HepG2 (cell line): ENCODE results near the gene DEFB124. TPM values are rescaled to one million over a fixed set of nuclear protein-coding genes. Genes with fewer than 3 reads are reported as not detected.
A peak's percentile ranks its signal among the peaks of the same experiment; 100 is the strongest.

Experiments used
- ASH2L ChIP-seq: fragments of 300-600, 200-600 bp; sonication (generic); IDR thresholded peaks from 2 replicates; pipeline ENCODE4 v1.7.0; 2017; ENCODE audit warnings: low read depth, mild to moderate bottlenecking, moderate library complexity, mixed read lengths, low read length; ENCODE audit not compliant: insufficient read length
- CBX1 ChIP-seq: IDR thresholded peaks from one replicate; pipeline ENCODE4 v1.6.1; 2016; ENCODE audit warnings: antibody characterized with exemption, low read depth
- FOXP4 ChIP-seq: sonication (generic); formaldehyde crosslinking; IDR thresholded peaks from 2 replicates; pipeline ENCODE4 v1.4.0; 2020; ENCODE audit warnings: missing genetic modification reagents
- GMEB1 ChIP-seq: sonication (generic); formaldehyde crosslinking; IDR thresholded peaks from 2 replicates; pipeline ENCODE4 v1.5.1; 2020; ENCODE audit warnings: missing genetic modification reagents, mild to moderate bottlenecking, borderline replicate concordance
- IKZF1 ChIP-seq: fragments of 450-650 bp; IDR thresholded peaks from 2 replicates; pipeline ENCODE4 v1.7.1; 2016
- MTF2 ChIP-seq: sonication (generic); formaldehyde crosslinking; IDR thresholded peaks from 2 replicates; pipeline ENCODE4 v1.5.0; 2020; ENCODE audit warnings: missing genetic modification reagents, borderline replicate concordance
- ONECUT2 ChIP-seq: sonication (generic); formaldehyde crosslinking; IDR thresholded peaks from 2 replicates; pipeline ENCODE4 v1.4.0; 2020; ENCODE audit warnings: missing genetic modification reagents
- REXO4 ChIP-seq: sonication (generic); formaldehyde crosslinking; IDR thresholded peaks from 2 replicates; pipeline ENCODE4 v1.8.0; 2022; ENCODE audit warnings: missing genetic modification reagents, mild to moderate bottlenecking, borderline replicate concordance
- SIX4 ChIP-seq: sonication (generic); formaldehyde crosslinking; IDR thresholded peaks from 2 replicates; pipeline ENCODE4 v1.4.0; 2020; ENCODE audit warnings: missing genetic modification reagents
- UBTF ChIP-seq: sonication (generic); formaldehyde crosslinking; IDR thresholded peaks from 2 replicates; pipeline ENCODE4 v1.4.0; 2020; ENCODE audit warnings: mild to moderate bottlenecking, missing genetic modification reagents
- ZBTB3 ChIP-seq: sonication (generic); formaldehyde crosslinking; IDR thresholded peaks from 2 replicates; pipeline ENCODE4 v1.4.0; 2020; ENCODE audit warnings: low read depth, mild to moderate bottlenecking, moderate library complexity, missing genetic modification reagents, borderline replicate concordance
- ZBTB34 ChIP-seq: sonication (generic); formaldehyde crosslinking; IDR thresholded peaks from 2 replicates; pipeline ENCODE4 v1.8.0; 2022; ENCODE audit warnings: mild to moderate bottlenecking, missing genetic modification reagents
- ZBTB44 ChIP-seq: sonication (generic); formaldehyde crosslinking; IDR thresholded peaks from 2 replicates; pipeline ENCODE4 v1.4.0; 2020; ENCODE audit warnings: missing genetic modification reagents
- ZNF503 ChIP-seq: sonication (generic); formaldehyde crosslinking; IDR thresholded peaks from 2 replicates; pipeline ENCODE4 v1.4.0; 2020; ENCODE audit warnings: missing genetic modification reagents
- ZNF569 ChIP-seq: sonication (generic); formaldehyde crosslinking; IDR thresholded peaks from 2 replicates; pipeline ENCODE4 v1.5.0; 2020; ENCODE audit warnings: mild to moderate bottlenecking, missing genetic modification reagents, moderate library complexity, borderline replicate concordance
- ZNF644 ChIP-seq: IDR thresholded peaks from 2 replicates; pipeline ENCODE4 v1.6.1; 2016; ENCODE audit warnings: low read depth
- polyA plus RNA-seq, 8 experiments: library from polyadenylated mRNA; depleted of rRNA in 3 of 8; stranded (reverse) in 7 of 8; unstranded in 1 of 8; fragments of >200 nt; fragmentation: Illumina TruSeq in 4 of 8; extraction: Trizol in 4 of 8; gene quantifications; 2 replicates each; pipeline versions ENCODE4 v1.2.1 to v1.2.3, GENCODE V29; 2011 to 2016; ENCODE audit warnings: low read depth in 4 of 8, missing spikeins in 1 of 8, mixed read lengths in 1 of 8; ENCODE audit not compliant: insufficient read depth in 1 of 8
- total RNA-seq, 5 experiments: library from RNA; depleted of rRNA; stranded (reverse); fragments of >200 nt; fragmentation: Illumina TruSeq; extraction: Trizol; gene quantifications; 2 replicates each; pipeline ENCODE4 v1.2.3, GENCODE V29; 2016; ENCODE audit warnings: low read depth in 1 of 5

DEFB124 gene
- total and polyA plus RNA-seq, 2 of the 13 experiments (the other 11 are each of a cell fraction or from before 2014, with no cell fraction given): not detected

GRCh38 chr20:31514154-31515071 is 39.5 kb upstream of the DEFB124 start, which contains the start of gene HM13 (continued):
- TF ChIP-seq ASH2L (peak; percentile 96), ZBTB3 (CRISPR knock-in tag) (peak; percentile 73; the same call in 1 of the 2 replicates), IKZF1 (no peak), ZNF503 (CRISPR knock-in tag) (peak; percentile 88), SIX4 (CRISPR knock-in tag) (peak; percentile 41), MTF2 (CRISPR knock-in tag) (0 out of 2 replicates have a peak, but pooled peaks have one; percentile 58), CBX1 (peak; percentile 96), FOXP4 (CRISPR knock-in tag) (no peak; the same call in none of the 2 replicates), ZBTB34 (CRISPR knock-in tag) (no peak), UBTF (CRISPR knock-in tag) (peak; percentile 94), ZNF569 (CRISPR knock-in tag) (peak; percentile 93; the same call in 1 of the 2 replicates), ONECUT2 (CRISPR knock-in tag) (peak; percentile 49), REXO4 (CRISPR knock-in tag) (peak; percentile 94; the same call in 1 of the 2 replicates), ZNF644 (CRISPR knock-in tag) (no peak), GMEB1 (CRISPR knock-in tag) (peak; percentile 95), ZBTB44 (CRISPR knock-in tag) (peak; percentile 91; the same call in 1 of the 2 replicates)
